Measurements from ENCODE around the gene AZU1. TPM values are rescaled to one million over a fixed set of nuclear protein-coding genes. Genes with fewer than 3 reads are reported as not detected.
"Not testable (repeated sequence)": the region's sequence is repeated elsewhere in the genome, so short reads cannot be mapped to it uniquely, and the experiment has no call there.

The AZU1 gene
- total RNA-seq, 1 donor from 2014 or later, result 0.30 TPM

DNA sequence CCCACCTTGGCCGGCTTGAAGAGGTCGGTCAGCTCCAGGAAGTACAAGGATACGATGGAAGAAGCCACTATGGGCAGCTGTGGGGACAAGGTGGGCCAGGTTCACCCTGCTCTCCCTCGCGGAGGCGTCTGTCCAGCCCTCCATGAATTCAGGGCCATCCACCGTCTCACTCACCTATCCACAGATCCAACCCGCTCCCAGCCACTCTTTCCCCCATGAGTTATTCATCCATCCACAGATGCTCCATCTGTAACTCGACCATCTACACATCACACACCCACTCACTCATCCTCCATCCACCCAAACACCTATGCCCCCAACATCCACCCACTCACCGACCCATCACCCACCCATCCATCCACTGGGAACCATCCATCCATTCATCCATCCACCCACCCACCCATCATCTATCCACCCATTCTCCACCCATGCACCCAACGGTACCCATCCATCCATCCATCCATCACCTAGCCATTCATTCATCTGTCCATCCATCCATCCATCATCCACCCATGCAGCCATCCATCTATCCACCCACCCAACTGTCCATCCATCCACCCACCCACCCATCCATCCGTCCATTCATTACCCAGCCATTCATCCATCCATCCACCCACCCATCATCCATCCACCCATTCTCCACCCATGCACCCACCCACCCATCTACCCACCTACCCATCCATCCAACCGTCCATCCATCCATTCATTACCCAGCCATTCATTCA, 11.7 kb upstream of the AZU1 start:
- DNase-seq (ENCODE audit: low read depth, low spot score), result no peak
- Mint-ChIP-seq H3K36me3 (ENCODE audit: low read depth) (peaks cover 22% of the 10 kb centered on the region), H3K4me1 (no peaks in the 10 kb centered on the region), H3K4me3 (peak overlapping the region; percentile 74), H3K9me3 (peaks cover 7% of the 10 kb centered on the region), H3K27me3 (ENCODE audit: low read depth) (peaks cover 14% of the 10 kb centered on the region), H3K27ac (ENCODE audit: unreplicated experiment) (no peak overlapping the region)
- TF ChIP-seq, protein P1, sequence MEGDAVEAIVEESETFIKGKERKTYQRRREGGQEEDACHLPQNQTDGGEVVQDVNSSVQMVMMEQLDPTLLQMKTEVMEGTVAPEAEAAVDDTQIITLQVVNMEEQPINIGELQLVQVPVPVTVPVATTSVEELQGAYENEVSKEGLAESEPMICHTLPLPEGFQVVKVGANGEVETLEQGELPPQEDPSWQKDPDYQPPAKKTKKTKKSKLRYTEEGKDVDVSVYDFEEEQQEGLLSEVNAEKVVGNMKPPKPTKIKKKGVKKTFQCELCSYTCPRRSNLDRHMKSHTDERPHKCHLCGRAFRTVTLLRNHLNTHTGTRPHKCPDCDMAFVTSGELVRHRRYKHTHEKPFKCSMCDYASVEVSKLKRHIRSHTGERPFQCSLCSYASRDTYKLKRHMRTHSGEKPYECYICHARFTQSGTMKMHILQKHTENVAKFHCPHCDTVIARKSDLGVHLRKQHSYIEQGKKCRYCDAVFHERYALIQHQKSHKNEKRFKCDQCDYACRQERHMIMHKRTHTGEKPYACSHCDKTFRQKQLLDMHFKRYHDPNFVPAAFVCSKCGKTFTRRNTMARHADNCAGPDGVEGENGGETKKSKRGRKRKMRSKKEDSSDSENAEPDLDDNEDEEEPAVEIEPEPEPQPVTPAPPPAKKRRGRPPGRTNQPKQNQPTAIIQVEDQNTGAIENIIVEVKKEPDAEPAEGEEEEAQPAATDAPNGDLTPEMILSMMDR (conservative IDR thresholded peaks at IDR 0.05), result no peak

DNA sequence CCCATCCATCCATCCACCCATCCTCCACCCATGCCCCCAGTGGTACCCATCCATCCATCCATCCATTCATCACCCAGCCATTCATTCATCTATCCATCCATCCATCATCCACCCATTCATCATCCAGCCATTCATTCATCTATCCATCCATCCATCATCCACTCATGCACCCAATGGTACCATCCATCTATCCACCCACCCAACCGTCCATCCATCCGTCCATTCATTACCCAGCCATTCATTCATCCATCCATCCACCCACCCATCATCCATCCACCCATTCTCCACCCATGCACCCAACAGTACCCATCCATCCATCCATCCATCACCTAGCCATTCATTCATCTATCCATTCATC, 11.2 kb upstream of the AZU1 start:
- peaks cover 12% of the 10 kb centered on the region for H3K27me3 Mint-ChIP-seq (ENCODE audit: low read depth)
- DNase-seq (ENCODE audit: low read depth, low spot score), result no peak
- H3K4me1 Mint-ChIP-seq, result no peaks in the 10 kb centered on the region
- TF ChIP-seq, protein P1 (conservative IDR thresholded peaks at IDR 0.05), result no peak
- peaks cover 7% of the 10 kb centered on the region for H3K9me3 Mint-ChIP-seq
- peak overlapping the region; percentile 74 for H3K4me3 Mint-ChIP-seq
- no peak overlapping the region for H3K27ac Mint-ChIP-seq (ENCODE audit: unreplicated experiment)
- peaks cover 19% of the 10 kb centered on the region for H3K36me3 Mint-ChIP-seq (ENCODE audit: low read depth)

DNA sequence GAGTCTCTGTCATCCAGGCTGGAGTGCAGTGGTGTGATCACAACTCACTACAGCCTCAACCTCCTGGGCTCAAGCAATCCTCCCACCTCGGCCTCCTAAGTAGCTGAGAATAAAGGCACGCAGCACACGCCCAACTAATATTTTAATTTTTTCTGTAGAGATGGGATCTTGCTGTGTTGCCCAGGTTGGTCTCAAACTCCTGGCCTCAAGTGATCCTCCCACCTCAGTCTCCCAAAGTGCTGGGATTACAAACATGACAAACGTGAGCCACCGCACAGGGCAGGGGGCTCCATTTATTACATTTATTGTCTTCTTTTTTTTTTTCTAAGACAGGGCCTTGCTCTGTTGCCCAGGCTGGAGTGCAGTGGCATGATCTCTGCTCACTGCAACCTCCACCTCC, 7.4 kb upstream of the AZU1 start:
- H3K27ac Mint-ChIP-seq (ENCODE audit: unreplicated experiment); H3K27me3 Mint-ChIP-seq (ENCODE audit: low read depth); H3K4me1 Mint-ChIP-seq; H3K36me3 Mint-ChIP-seq (ENCODE audit: low read depth); H3K9me3 Mint-ChIP-seq; DNase-seq (ENCODE audit: low read depth, low spot score): not testable (repeated sequence)
- peak overlapping the region; percentile 81 for H3K4me3 Mint-ChIP-seq

DNA sequence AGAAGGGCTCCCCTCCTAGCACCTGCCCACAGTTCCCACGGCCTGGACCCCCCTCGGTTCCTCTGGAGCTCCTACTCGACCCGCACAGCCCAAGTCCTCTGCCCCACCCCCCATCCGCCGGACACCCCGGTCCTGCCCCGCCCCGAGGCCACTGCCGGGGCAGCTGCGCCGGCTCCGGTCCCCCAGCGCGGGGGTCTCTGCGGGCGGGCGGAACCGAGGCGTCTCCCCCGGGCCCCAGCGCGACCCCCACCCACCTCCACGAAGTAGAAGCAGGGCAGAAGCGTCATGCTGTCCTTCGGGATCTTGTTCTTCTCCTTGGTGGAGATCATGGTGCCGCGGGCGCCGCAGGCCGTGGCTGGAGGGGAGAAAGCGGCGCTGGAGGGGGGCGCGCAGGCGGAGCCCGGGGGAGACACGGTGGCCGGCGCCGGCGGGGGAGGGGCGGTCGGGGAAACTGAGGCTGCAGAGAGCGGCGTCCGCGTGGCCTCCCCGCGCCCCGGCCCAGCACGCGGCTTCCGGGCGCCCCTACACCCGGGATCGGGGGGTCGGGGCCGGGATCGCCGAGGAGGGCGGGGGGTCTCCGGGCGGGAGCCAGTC, 6.3 kb upstream of the AZU1 start:
- Mint-ChIP-seq H3K4me1 (no peaks in the 10 kb centered on the region), H3K4me3 (peak overlapping the region; percentile 54), H3K9me3 (peaks cover 3% of the 10 kb centered on the region), H3K36me3 (ENCODE audit: low read depth) (peaks cover 4% of the 10 kb centered on the region), H3K27ac (ENCODE audit: unreplicated experiment) (no peak overlapping the region), H3K27me3 (ENCODE audit: low read depth) (no peaks in the 10 kb centered on the region)
- DNase-seq (ENCODE audit: low read depth, low spot score), result no peak
- TF ChIP-seq, protein P1 (conservative IDR thresholded peaks at IDR 0.05), result no peak

DNA sequence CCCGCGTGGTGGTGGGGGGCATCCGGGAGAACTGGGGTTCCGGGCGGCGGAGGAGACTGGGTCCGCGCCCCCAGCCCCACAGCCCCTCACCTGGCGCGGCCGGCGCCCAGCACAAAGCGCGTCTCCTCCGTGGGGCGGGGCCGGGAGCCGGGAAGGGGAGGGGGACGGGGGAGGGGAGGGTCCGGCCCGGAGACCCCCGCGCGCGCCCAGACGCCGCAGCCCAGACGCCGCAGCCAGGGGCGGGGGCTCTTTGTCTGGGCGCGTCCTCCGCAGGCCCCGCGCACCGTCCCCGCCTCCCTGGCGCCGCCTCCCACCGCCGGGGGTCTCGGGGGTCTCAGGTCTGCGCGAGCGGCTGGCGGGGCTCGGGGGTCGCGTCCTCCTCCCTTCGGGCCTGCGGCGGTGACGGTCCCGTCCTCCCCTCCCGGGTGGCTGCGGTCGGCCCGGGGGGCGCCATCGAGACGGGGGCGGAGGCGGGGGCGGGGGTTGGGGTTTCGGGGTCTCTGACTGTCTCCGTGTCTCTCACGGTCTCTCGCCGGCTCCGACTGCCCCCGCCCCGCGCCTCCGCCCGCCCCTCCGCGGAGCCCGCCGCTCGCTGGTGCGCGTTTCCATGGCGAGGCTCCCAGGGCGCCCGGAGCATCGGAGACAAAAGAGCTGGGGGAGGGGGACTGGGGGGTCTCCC, 5.7 kb upstream of the AZU1 start, which contains the start of gene PLPPR3:
TSS of gene PLPPR3 (minus strand) at position 131 of the 679 bp plus-strand sequence. CDS start 396 bp downstream, outside the sequence.
- peak; percentile 55 for DNase-seq (ENCODE audit: low read depth, low spot score)
- Mint-ChIP-seq H3K9me3 (no peaks in the 10 kb centered on the region), H3K27ac (ENCODE audit: unreplicated experiment) (no peak within 1 kb of the TSS), H3K27me3 (ENCODE audit: low read depth) (no peaks in the 10 kb centered on the region), H3K4me1 (no peaks in the 10 kb centered on the region), H3K4me3 (peak within 1 kb of the TSS; percentile 81), H3K36me3 (ENCODE audit: low read depth) (no peaks in the 10 kb centered on the region)
- TF ChIP-seq, protein P1 (conservative IDR thresholded peaks at IDR 0.05), result no peak

Measured in neural crest cell (in vitro differentiated cells).